ENCODE measurements around the gene NAPSA. TPM values are rescaled to one million over a fixed set of nuclear protein-coding genes. Genes with fewer than 3 reads are reported as not detected.

Gene NAPSA
- polyA plus RNA-seq, 1 donor from 2014 or later: not detected

DNA sequence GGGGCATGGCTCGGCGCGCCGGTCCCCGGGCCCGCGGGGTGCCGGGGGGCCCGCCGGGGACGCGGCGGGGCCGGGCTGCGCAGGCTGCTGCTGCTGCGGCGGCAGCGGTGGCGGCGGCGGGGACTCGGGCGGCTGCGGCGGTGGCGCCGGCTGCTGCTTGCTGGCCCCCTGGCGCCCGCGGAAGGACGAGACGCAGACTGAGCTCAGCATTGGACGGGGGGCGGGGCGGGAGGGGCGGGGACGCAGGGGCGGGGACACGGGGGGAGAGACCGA is 36.6 kb downstream of the NAPSA start:
- H2AFZ ChIP-seq (ENCODE audit: low read depth, low read length): no peak overlapping the region
- H3K4me3 ChIP-seq (ENCODE audit: low read length): peak overlapping the region; percentile 75
- no peaks in the 10 kb centered on the region for H3F3A ChIP-seq (ENCODE audit: insufficient read depth, low read length, poor library complexity, severe bottlenecking)
- no peaks in the 10 kb centered on the region for H3K79me2 ChIP-seq (replicated peaks; ENCODE audit: insufficient read depth, low read length)
- no peaks in the 10 kb centered on the region for H4K20me1 ChIP-seq (ENCODE audit: insufficient read depth)
- H3K9me2 ChIP-seq (ENCODE audit: insufficient read depth, low read length): no peaks in the 10 kb centered on the region
- H3K36me3 ChIP-seq (ENCODE audit: insufficient read depth, low read length): no peaks in the 10 kb centered on the region
- no peak overlapping the region for H3K4me2 ChIP-seq (ENCODE audit: low read length)
- TF ChIP-seq, protein P1, sequence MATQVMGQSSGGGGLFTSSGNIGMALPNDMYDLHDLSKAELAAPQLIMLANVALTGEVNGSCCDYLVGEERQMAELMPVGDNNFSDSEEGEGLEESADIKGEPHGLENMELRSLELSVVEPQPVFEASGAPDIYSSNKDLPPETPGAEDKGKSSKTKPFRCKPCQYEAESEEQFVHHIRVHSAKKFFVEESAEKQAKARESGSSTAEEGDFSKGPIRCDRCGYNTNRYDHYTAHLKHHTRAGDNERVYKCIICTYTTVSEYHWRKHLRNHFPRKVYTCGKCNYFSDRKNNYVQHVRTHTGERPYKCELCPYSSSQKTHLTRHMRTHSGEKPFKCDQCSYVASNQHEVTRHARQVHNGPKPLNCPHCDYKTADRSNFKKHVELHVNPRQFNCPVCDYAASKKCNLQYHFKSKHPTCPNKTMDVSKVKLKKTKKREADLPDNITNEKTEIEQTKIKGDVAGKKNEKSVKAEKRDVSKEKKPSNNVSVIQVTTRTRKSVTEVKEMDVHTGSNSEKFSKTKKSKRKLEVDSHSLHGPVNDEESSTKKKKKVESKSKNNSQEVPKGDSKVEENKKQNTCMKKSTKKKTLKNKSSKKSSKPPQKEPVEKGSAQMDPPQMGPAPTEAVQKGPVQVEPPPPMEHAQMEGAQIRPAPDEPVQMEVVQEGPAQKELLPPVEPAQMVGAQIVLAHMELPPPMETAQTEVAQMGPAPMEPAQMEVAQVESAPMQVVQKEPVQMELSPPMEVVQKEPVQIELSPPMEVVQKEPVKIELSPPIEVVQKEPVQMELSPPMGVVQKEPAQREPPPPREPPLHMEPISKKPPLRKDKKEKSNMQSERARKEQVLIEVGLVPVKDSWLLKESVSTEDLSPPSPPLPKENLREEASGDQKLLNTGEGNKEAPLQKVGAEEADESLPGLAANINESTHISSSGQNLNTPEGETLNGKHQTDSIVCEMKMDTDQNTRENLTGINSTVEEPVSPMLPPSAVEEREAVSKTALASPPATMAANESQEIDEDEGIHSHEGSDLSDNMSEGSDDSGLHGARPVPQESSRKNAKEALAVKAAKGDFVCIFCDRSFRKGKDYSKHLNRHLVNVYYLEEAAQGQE (IDR thresholded peaks at IDR 0.05; ENCODE audit: borderline replicate concordance): peak; percentile 52
- TF ChIP-seq MXI1 (conservative IDR thresholded peaks at IDR 0.05; ENCODE audit: poor library complexity, severe bottlenecking) (no peak), POLR2AphosphoS5 (IDR thresholded peaks at IDR 0.05) (peak; percentile 78), SMC3 (conservative IDR thresholded peaks at IDR 0.05; ENCODE audit: poor library complexity) (no peak)
- H3K9ac ChIP-seq (ENCODE audit: low read length): no peak overlapping the region
- no peaks in the 10 kb centered on the region for H3K9me3 ChIP-seq (ENCODE audit: low read length)
- H3K27me3 ChIP-seq (ENCODE audit: insufficient read depth, low read depth, low read length): peaks cover 18% of the 10 kb centered on the region
- H3K27ac ChIP-seq (ENCODE audit: low read length): no peak overlapping the region

DNA sequence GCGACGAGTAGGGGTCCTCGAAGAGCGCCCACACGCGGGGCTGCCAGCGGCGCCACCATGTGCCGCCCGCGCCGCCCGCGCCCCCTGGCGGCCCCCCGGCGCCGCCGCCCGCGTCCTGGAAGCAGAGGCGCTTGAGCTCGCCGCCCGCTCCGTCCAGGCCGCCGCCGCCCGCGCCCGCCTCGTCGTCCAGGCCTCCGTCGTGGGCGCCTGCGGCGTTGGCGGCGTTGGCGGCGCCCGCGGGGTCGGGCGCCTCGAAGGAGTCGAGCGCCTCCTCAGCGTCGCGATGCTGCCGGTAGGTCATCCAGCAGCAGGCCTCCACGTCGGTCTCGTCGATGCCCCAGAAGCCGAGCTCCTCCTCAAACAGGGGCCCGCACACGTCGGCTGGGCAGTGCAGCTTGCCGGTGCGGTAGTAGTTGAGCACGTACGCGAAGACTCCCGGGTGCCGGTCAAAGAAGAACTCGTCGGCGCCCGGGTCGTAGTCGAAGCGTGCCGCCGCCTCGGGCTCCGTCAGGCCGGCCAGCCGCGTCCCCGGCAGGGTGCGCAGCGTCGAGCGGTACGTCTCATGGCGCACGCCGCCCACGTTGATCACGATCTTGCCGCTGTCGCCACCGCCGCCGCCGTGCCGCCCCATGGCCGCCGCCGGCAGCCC is 37.1 kb downstream of the NAPSA start:
- Histone ChIP-seq H3K4me2 (ENCODE audit: low read length) (no peak overlapping the region), H3K27me3 (ENCODE audit: insufficient read depth, low read depth, low read length) (peaks cover 18% of the 10 kb centered on the region), H3K9me2 (ENCODE audit: insufficient read depth, low read length) (no peaks in the 10 kb centered on the region), H3K36me3 (ENCODE audit: insufficient read depth, low read length) (no peaks in the 10 kb centered on the region), H2AFZ (ENCODE audit: low read depth, low read length) (no peak overlapping the region), H3K9me3 (ENCODE audit: low read length) (no peaks in the 10 kb centered on the region), H3K9ac (ENCODE audit: low read length) (peak overlapping the region; percentile 63), H4K20me1 (ENCODE audit: insufficient read depth) (no peaks in the 10 kb centered on the region), H3F3A (ENCODE audit: insufficient read depth, low read length, poor library complexity, severe bottlenecking) (no peaks in the 10 kb centered on the region), H3K4me3 (ENCODE audit: low read length) (peak overlapping the region; percentile 75), H3K27ac (ENCODE audit: low read length) (no peak overlapping the region), H3K79me2 (replicated peaks; ENCODE audit: insufficient read depth, low read length) (no peaks in the 10 kb centered on the region)
- TF ChIP-seq, protein P2, sequence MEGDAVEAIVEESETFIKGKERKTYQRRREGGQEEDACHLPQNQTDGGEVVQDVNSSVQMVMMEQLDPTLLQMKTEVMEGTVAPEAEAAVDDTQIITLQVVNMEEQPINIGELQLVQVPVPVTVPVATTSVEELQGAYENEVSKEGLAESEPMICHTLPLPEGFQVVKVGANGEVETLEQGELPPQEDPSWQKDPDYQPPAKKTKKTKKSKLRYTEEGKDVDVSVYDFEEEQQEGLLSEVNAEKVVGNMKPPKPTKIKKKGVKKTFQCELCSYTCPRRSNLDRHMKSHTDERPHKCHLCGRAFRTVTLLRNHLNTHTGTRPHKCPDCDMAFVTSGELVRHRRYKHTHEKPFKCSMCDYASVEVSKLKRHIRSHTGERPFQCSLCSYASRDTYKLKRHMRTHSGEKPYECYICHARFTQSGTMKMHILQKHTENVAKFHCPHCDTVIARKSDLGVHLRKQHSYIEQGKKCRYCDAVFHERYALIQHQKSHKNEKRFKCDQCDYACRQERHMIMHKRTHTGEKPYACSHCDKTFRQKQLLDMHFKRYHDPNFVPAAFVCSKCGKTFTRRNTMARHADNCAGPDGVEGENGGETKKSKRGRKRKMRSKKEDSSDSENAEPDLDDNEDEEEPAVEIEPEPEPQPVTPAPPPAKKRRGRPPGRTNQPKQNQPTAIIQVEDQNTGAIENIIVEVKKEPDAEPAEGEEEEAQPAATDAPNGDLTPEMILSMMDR (IDR thresholded peaks at IDR 0.05; ENCODE audit: poor library complexity, severe bottlenecking): peak; percentile 47
- TF ChIP-seq MXI1 (conservative IDR thresholded peaks at IDR 0.05; ENCODE audit: poor library complexity, severe bottlenecking) (peak; percentile 77), RAD21 (conservative IDR thresholded peaks at IDR 0.05) (no peak)

DNA sequence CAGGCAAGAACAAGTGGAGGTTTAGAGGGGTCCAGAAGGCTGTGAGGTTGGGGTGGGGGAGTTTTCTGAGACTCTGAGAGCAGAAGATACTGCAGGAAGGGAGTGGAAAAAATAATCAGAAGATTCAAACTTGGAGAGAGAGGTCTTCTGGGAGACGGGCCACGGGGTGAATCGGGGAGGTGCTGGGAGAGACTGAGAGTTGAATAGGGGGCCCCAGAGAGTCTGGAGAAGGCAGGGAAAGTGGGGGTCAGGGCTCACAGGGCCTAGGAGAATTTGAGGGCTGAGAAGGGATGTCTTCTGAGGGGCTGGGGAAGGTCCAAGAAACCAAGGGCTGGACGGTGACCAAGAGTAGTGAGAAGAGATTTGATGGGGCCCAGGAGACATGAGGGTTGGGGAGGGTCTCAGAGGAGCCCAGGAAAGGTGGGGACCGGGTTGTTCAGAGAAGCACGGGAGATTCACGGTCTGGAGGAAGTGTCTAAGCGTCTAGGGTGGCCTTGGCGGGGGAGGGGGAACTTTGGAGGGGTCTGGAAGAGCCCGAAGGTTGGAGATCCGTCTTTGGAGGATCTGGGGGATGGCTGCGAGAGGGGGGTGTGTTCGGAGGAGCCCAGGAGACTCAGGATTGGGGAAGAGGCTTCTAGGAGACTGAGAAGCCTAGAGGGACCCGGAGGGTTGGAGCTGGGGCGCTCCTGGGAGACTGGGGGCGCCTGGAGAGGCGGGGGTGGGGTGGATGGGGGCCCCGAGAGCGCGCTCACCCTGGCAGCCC is 37.8 kb downstream of the NAPSA start:
- H3K27ac ChIP-seq (ENCODE audit: low read length): no peak overlapping the region
- TF ChIP-seq SMC3 (conservative IDR thresholded peaks at IDR 0.05; ENCODE audit: poor library complexity) (no peak), MXI1 (conservative IDR thresholded peaks at IDR 0.05; ENCODE audit: poor library complexity, severe bottlenecking) (no peak), TAF1 (IDR thresholded peaks at IDR 0.05; ENCODE audit: low read depth) (no peak), EZH2 (IDR thresholded peaks at IDR 0.05; ENCODE audit: borderline replicate concordance, insufficient read depth, low read length, poor library complexity, severe bottlenecking) (no peak)
- TF ChIP-seq, protein P1 (IDR thresholded peaks at IDR 0.05; ENCODE audit: borderline replicate concordance): no peak
- H3K79me2 ChIP-seq (replicated peaks; ENCODE audit: insufficient read depth, low read length): no peaks in the 10 kb centered on the region
- peak overlapping the region; percentile 71 for H3K4me3 ChIP-seq (ENCODE audit: low read length)
- no peaks in the 10 kb centered on the region for H3F3A ChIP-seq (ENCODE audit: insufficient read depth, low read length, poor library complexity, severe bottlenecking)
- no peaks in the 10 kb centered on the region for H3K9me2 ChIP-seq (ENCODE audit: insufficient read depth, low read length)
- H3K27me3 ChIP-seq (ENCODE audit: insufficient read depth, low read depth, low read length): peaks cover 18% of the 10 kb centered on the region
- no peaks in the 10 kb centered on the region for H4K20me1 ChIP-seq (ENCODE audit: insufficient read depth)
- no peak overlapping the region for H3K9ac ChIP-seq (ENCODE audit: low read length)
- H2AFZ ChIP-seq (ENCODE audit: low read depth, low read length): no peak overlapping the region
- no peak overlapping the region for H3K4me2 ChIP-seq (ENCODE audit: low read length)
- H3K9me3 ChIP-seq (ENCODE audit: low read length): no peaks in the 10 kb centered on the region
- H3K36me3 ChIP-seq (ENCODE audit: insufficient read depth, low read length): no peaks in the 10 kb centered on the region
